ENCODE measurements around the gene BTN3A1.
A peak's percentile ranks its signal among the peaks of the same experiment; 100 is the strongest.
"Not testable (repeated sequence)": the region's sequence is repeated elsewhere in the genome, so short reads cannot be mapped to it uniquely, and the experiment has no call there.

BTN3A1 gene

GRCh38 chr6:26431258-26432172 lies 29.4 kb downstream of the BTN3A1 start:
- Histone ChIP-seq H3K9ac (ENCODE audit: low read depth, low read length) (no peak overlapping the region), H3K36me3 (ENCODE audit: insufficient read depth, low read length) (peaks cover 48% of the 10 kb centered on the region), H3K4me3 (ENCODE audit: low read length) (no peak overlapping the region), H3K4me2 (ENCODE audit: low read length) (no peak overlapping the region), H3K4me1 (ENCODE audit: control insufficient read depth, insufficient read depth, low read length) (peaks cover 21% of the 10 kb centered on the region), H3K9me3 (replicated peaks; ENCODE audit: low read length) (no peaks in the 10 kb centered on the region), H3K27me3 (ENCODE audit: control insufficient read depth, insufficient read depth, low read length) (no peaks in the 10 kb centered on the region)

- Histone ChIP-seq H3K4me3 (ENCODE audit: low read length) (no peak overlapping the region), H3K4me1 (ENCODE audit: control insufficient read depth, insufficient read depth, low read length) (peaks cover 21% of the 10 kb centered on the region), H3K4me2 (ENCODE audit: low read length) (peak overlapping the region; percentile 25), H3K27me3 (ENCODE audit: control insufficient read depth, insufficient read depth, low read length) (no peaks in the 10 kb centered on the region), H3K9me3 (replicated peaks; ENCODE audit: low read length) (no peaks in the 10 kb centered on the region), H3K36me3 (ENCODE audit: insufficient read depth, low read length) (peaks cover 37% of the 10 kb centered on the region), H3K9ac (ENCODE audit: low read depth, low read length) (no peak overlapping the region)
These were observed 30.6 kb downstream of the BTN3A1 start for GRCh38 chr6:26432627-26433201.

GRCh38 chr6:26433680-26434079 lies 31.6 kb downstream of the BTN3A1 start:
- not testable (repeated sequence) for H3K27me3 ChIP-seq (ENCODE audit: control insufficient read depth, insufficient read depth, low read length); H3K9ac ChIP-seq (ENCODE audit: low read depth, low read length); H3K4me2 ChIP-seq (ENCODE audit: low read length); H3K4me3 ChIP-seq (ENCODE audit: low read length); H3K9me3 ChIP-seq (replicated peaks; ENCODE audit: low read length)
- peaks cover 27% of the 10 kb centered on the region for H3K36me3 ChIP-seq (ENCODE audit: insufficient read depth, low read length)
- peaks cover 21% of the 10 kb centered on the region for H3K4me1 ChIP-seq (ENCODE audit: control insufficient read depth, insufficient read depth, low read length)

GRCh38 chr6:26436018-26436417 lies 33.9 kb downstream of the BTN3A1 start:
- no peak overlapping the region for H3K9ac ChIP-seq (ENCODE audit: low read depth, low read length)
- H3K4me2 ChIP-seq (ENCODE audit: low read length), result no peak overlapping the region
- no peaks in the 10 kb centered on the region for H3K9me3 ChIP-seq (replicated peaks; ENCODE audit: low read length)

GRCh38 chr6:26437550-26437949 lies 35.5 kb downstream of the BTN3A1 start:
- Histone ChIP-seq H3K4me1 (ENCODE audit: control insufficient read depth, insufficient read depth, low read length) (peaks cover 16% of the 10 kb centered on the region), H3K9me3 (replicated peaks; ENCODE audit: low read length) (no peaks in the 10 kb centered on the region), H3K4me3 (ENCODE audit: low read length) (no peak overlapping the region), H3K36me3 (ENCODE audit: insufficient read depth, low read length) (no peaks in the 10 kb centered on the region), H3K4me2 (ENCODE audit: low read length) (no peak overlapping the region), H3K27me3 (ENCODE audit: control insufficient read depth, insufficient read depth, low read length) (no peaks in the 10 kb centered on the region), H3K9ac (ENCODE audit: low read depth, low read length) (no peak overlapping the region)

More at GRCh38 chr6:26436018-26436417, 33.9 kb downstream of the BTN3A1 start:
- Histone ChIP-seq H3K27me3 (ENCODE audit: control insufficient read depth, insufficient read depth, low read length) (no peaks in the 10 kb centered on the region), H3K36me3 (ENCODE audit: insufficient read depth, low read length) (peaks cover 8% of the 10 kb centered on the region), H3K4me1 (ENCODE audit: control insufficient read depth, insufficient read depth, low read length) (peaks cover 29% of the 10 kb centered on the region), H3K4me3 (ENCODE audit: low read length) (no peak overlapping the region)

- Histone ChIP-seq H3K36me3 (ENCODE audit: insufficient read depth, low read length) (no peaks in the 10 kb centered on the region), H3K4me2 (ENCODE audit: low read length) (no peak overlapping the region), H3K4me3 (ENCODE audit: low read length) (no peak overlapping the region), H3K9ac (ENCODE audit: low read depth, low read length) (no peak overlapping the region), H3K9me3 (replicated peaks; ENCODE audit: low read length) (no peaks in the 10 kb centered on the region), H3K27me3 (ENCODE audit: control insufficient read depth, insufficient read depth, low read length) (no peaks in the 10 kb centered on the region), H3K4me1 (ENCODE audit: control insufficient read depth, insufficient read depth, low read length) (peaks cover 12% of the 10 kb centered on the region)
These were observed 35.9 kb downstream of the BTN3A1 start for GRCh38 chr6:26438000-26438399.

- H3K4me2 ChIP-seq (ENCODE audit: low read length), result peak overlapping the region; percentile 87
- H3K27me3 ChIP-seq (ENCODE audit: control insufficient read depth, insufficient read depth, low read length), result no peaks in the 10 kb centered on the region
- no peaks in the 10 kb centered on the region for H3K36me3 ChIP-seq (ENCODE audit: insufficient read depth, low read length)
- H3K9me3 ChIP-seq (replicated peaks; ENCODE audit: low read length), result no peaks in the 10 kb centered on the region
- H3K4me3 ChIP-seq (ENCODE audit: low read length), result peak overlapping the region; percentile 80
- H3K9ac ChIP-seq (ENCODE audit: low read depth, low read length), result peak overlapping the region; percentile 79
- peaks cover 10% of the 10 kb centered on the region for H3K4me1 ChIP-seq (ENCODE audit: control insufficient read depth, insufficient read depth, low read length)
These were observed 37.4 kb downstream of the BTN3A1 start for GRCh38 chr6:26439151-26440125.

GRCh38 chr6:26440977-26441358 lies 38.9 kb downstream of the BTN3A1 start:
- Histone ChIP-seq H3K4me3 (ENCODE audit: low read length) (peak overlapping the region; percentile 80), H3K36me3 (ENCODE audit: insufficient read depth, low read length) (no peaks in the 10 kb centered on the region), H3K9ac (ENCODE audit: low read depth, low read length) (peak overlapping the region; percentile 79), H3K4me2 (ENCODE audit: low read length) (peak overlapping the region; percentile 87), H3K4me1 (ENCODE audit: control insufficient read depth, insufficient read depth, low read length) (peaks cover 10% of the 10 kb centered on the region), H3K9me3 (replicated peaks; ENCODE audit: low read length) (no peaks in the 10 kb centered on the region), H3K27me3 (ENCODE audit: control insufficient read depth, insufficient read depth, low read length) (no peaks in the 10 kb centered on the region)

GRCh38 chr6:26441977-26442376 lies 39.9 kb downstream of the BTN3A1 start:
- Histone ChIP-seq H3K9ac (ENCODE audit: low read depth, low read length) (no peak overlapping the region), H3K4me2 (ENCODE audit: low read length) (no peak overlapping the region), H3K4me1 (ENCODE audit: control insufficient read depth, insufficient read depth, low read length) (peaks cover 10% of the 10 kb centered on the region), H3K36me3 (ENCODE audit: insufficient read depth, low read length) (no peaks in the 10 kb centered on the region), H3K9me3 (replicated peaks; ENCODE audit: low read length) (no peaks in the 10 kb centered on the region), H3K4me3 (ENCODE audit: low read length) (no peak overlapping the region), H3K27me3 (ENCODE audit: control insufficient read depth, insufficient read depth, low read length) (no peaks in the 10 kb centered on the region)

GRCh38 chr6:26445934-26446667 lies 44.0 kb downstream of the BTN3A1 start:
- H3K36me3 ChIP-seq (ENCODE audit: insufficient read depth, low read length), result no peaks in the 10 kb centered on the region

More at GRCh38 chr6:26445934-26446667, 44.0 kb downstream of the BTN3A1 start:
- no peak overlapping the region for H3K4me3 ChIP-seq (ENCODE audit: low read length)
- no peaks in the 10 kb centered on the region for H3K27me3 ChIP-seq (ENCODE audit: control insufficient read depth, insufficient read depth, low read length)
- peaks cover 1% of the 10 kb centered on the region for H3K4me1 ChIP-seq (ENCODE audit: control insufficient read depth, insufficient read depth, low read length)
- H3K9me3 ChIP-seq (replicated peaks; ENCODE audit: low read length), result no peaks in the 10 kb centered on the region
- H3K4me2 ChIP-seq (ENCODE audit: low read length), result no peak overlapping the region
- no peak overlapping the region for H3K9ac ChIP-seq (ENCODE audit: low read depth, low read length)

All from skeletal muscle satellite cell (primary cell).